Activated CD4-positive, alpha-beta T cell treated with anti-CD3 and anti-CD28 coated beads, Interleukin-2, amount 50 U/mL, for 24 hours (primary cell): Measurements from ENCODE around the gene ARF5.

Source experiments
- DNase-seq, 2 donors: peaks; one replicate each; pipeline ENCODE4 v3.0.0-alpha.2; 2020; ENCODE audit warnings: low read depth in 1 of 2, low spot score in 1 of 2

The ARF5 gene

GRCh38 chr7:127635659-127636285, 47.6 kb downstream of the ARF5 start:
- no peak for DNase-seq

GRCh38 chr7:127638197-127638596, 50.0 kb downstream of the ARF5 start:
- no peak for DNase-seq
